K562 (cell line): ENCODE measurements around the gene CERS3.

ENCODE experiments used
- NR4A1 ChIP-seq, 2 experiments: fragments of 250-450 bp in 1 of 2; fragments of 450-650 bp in 1 of 2; sonication (Bioruptor Pico) in 1 of 2; IDR thresholded peaks; 2 replicates each; pipeline versions ENCODE4 v1.4.0 to v1.6.1; 2016 to 2020; ENCODE audit warnings: mild to moderate bottlenecking in 2 of 2, missing compliant biosample characterization in 1 of 2, missing genetic modification characterization in 1 of 2, moderate library complexity in 1 of 2
- ZNF134 ChIP-seq: fragments of 250-450 bp; sonication (Bioruptor Pico); conservative IDR thresholded peaks from 2 replicates; pipeline ENCODE4 v1.4.0; 2020
- ZNF253 ChIP-seq: fragments of 250-450 bp; sonication (Bioruptor Pico); conservative IDR thresholded peaks from 2 replicates; pipeline ENCODE4 v1.6.1; 2021; ENCODE audit warnings: mild to moderate bottlenecking
- ZNF347 ChIP-seq: fragments of 450-650 bp; formaldehyde crosslinking; IDR thresholded peaks from 2 replicates; pipeline ENCODE4 v1.4.0; 2020; ENCODE audit warnings: low read depth, mild to moderate bottlenecking, moderate library complexity
- TF ChIP-seq, protein P1 (sequence below), 2 experiments: fragments of 450-650 bp; formaldehyde crosslinking in 1 of 2; IDR thresholded peaks; 2 replicates each; pipeline versions ENCODE4 v1.4.0 to v1.6.1; 2014 to 2020; ENCODE audit warnings: mild to moderate bottlenecking in 2 of 2, borderline replicate concordance in 1 of 2, low read depth in 1 of 2
- TF ChIP-seq, protein P2 (sequence below): sonication (generic); formaldehyde crosslinking; IDR thresholded peaks from 2 replicates; pipeline ENCODE4 v1.9.0; 2022; ENCODE audit warnings: mild to moderate bottlenecking, missing genetic modification reagents
- TF ChIP-seq, protein P3 (sequence below): fragments of 250-450 bp; sonication (Bioruptor Pico); IDR thresholded peaks from 2 replicates; pipeline ENCODE4 v1.8.0; 2022; ENCODE audit warnings: moderate library complexity, mild to moderate bottlenecking, inconsistent platforms
- TF ChIP-seq, protein P4 (sequence below), 2 experiments: fragments of 450-650 bp in 1 of 2; sonication (generic) in 1 of 2; formaldehyde crosslinking in 1 of 2; IDR thresholded peaks; 2 replicates each; pipeline versions ENCODE4 v1.7.1 to v1.9.0; 2016 to 2022; ENCODE audit warnings: inconsistent platforms in 1 of 2, mild to moderate bottlenecking in 1 of 2, missing genetic modification reagents in 1 of 2

DNA sequence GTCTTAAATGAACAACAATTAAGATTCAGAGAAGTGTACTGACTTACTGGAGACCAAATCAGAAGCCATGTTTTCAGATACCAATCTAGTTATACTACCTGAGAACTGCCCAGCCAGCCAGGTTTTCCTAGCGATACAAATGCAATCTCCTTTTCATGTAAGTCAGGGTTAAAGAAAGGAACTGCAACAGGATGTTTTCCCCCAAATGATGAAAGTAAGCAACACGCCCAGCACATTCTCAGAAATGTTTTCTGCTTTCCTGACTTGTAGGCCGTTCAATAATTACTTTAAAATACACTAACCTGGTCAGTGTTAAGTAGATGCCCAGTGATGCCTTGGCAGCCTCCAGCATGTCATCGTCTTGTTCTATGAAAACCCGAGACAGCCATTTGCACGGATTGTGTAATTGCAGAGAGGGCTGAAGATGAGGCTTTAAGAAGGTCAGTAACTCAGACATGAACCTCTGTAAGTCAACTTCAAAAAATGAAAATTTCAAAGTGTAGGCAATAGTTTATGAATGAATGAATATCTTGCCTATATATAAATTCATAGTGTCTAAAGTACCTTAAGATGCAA lies 42.9 kb upstream of the CERS3 start:
- TF ChIP-seq ZNF253 (CRISPR knock-in tag) (no peak), ZNF347 (no peak), NR4A1 (CRISPR knock-in tag; IDR thresholded peaks at IDR 0.05) (no peak), NR4A1 (tag; IDR thresholded peaks at IDR 0.05) (no peak), ZNF134 (CRISPR knock-in tag) (no peak)
- TF ChIP-seq, protein P1, sequence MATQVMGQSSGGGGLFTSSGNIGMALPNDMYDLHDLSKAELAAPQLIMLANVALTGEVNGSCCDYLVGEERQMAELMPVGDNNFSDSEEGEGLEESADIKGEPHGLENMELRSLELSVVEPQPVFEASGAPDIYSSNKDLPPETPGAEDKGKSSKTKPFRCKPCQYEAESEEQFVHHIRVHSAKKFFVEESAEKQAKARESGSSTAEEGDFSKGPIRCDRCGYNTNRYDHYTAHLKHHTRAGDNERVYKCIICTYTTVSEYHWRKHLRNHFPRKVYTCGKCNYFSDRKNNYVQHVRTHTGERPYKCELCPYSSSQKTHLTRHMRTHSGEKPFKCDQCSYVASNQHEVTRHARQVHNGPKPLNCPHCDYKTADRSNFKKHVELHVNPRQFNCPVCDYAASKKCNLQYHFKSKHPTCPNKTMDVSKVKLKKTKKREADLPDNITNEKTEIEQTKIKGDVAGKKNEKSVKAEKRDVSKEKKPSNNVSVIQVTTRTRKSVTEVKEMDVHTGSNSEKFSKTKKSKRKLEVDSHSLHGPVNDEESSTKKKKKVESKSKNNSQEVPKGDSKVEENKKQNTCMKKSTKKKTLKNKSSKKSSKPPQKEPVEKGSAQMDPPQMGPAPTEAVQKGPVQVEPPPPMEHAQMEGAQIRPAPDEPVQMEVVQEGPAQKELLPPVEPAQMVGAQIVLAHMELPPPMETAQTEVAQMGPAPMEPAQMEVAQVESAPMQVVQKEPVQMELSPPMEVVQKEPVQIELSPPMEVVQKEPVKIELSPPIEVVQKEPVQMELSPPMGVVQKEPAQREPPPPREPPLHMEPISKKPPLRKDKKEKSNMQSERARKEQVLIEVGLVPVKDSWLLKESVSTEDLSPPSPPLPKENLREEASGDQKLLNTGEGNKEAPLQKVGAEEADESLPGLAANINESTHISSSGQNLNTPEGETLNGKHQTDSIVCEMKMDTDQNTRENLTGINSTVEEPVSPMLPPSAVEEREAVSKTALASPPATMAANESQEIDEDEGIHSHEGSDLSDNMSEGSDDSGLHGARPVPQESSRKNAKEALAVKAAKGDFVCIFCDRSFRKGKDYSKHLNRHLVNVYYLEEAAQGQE (IDR thresholded peaks at IDR 0.05; ENCODE audit: borderline replicate concordance) = no peak
- TF ChIP-seq, protein P1 (CRISPR knock-in tag; IDR thresholded peaks at IDR 0.05; ENCODE audit: low read depth) = no peak
- TF ChIP-seq, protein P2, sequence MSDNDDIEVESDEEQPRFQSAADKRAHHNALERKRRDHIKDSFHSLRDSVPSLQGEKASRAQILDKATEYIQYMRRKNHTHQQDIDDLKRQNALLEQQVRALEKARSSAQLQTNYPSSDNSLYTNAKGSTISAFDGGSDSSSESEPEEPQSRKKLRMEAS (CRISPR knock-in tag) = no peak
- TF ChIP-seq, protein P3, sequence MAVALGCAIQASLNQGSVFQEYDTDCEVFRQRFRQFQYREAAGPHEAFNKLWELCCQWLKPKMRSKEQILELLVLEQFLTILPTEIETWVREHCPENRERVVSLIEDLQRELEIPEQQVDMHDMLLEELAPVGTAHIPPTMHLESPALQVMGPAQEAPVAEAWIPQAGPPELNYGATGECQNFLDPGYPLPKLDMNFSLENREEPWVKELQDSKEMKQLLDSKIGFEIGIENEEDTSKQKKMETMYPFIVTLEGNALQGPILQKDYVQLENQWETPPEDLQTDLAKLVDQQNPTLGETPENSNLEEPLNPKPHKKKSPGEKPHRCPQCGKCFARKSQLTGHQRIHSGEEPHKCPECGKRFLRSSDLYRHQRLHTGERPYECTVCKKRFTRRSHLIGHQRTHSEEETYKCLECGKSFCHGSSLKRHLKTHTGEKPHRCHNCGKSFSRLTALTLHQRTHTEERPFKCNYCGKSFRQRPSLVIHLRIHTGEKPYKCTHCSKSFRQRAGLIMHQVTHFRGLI (CRISPR knock-in tag) = no peak
- TF ChIP-seq, protein P4, sequence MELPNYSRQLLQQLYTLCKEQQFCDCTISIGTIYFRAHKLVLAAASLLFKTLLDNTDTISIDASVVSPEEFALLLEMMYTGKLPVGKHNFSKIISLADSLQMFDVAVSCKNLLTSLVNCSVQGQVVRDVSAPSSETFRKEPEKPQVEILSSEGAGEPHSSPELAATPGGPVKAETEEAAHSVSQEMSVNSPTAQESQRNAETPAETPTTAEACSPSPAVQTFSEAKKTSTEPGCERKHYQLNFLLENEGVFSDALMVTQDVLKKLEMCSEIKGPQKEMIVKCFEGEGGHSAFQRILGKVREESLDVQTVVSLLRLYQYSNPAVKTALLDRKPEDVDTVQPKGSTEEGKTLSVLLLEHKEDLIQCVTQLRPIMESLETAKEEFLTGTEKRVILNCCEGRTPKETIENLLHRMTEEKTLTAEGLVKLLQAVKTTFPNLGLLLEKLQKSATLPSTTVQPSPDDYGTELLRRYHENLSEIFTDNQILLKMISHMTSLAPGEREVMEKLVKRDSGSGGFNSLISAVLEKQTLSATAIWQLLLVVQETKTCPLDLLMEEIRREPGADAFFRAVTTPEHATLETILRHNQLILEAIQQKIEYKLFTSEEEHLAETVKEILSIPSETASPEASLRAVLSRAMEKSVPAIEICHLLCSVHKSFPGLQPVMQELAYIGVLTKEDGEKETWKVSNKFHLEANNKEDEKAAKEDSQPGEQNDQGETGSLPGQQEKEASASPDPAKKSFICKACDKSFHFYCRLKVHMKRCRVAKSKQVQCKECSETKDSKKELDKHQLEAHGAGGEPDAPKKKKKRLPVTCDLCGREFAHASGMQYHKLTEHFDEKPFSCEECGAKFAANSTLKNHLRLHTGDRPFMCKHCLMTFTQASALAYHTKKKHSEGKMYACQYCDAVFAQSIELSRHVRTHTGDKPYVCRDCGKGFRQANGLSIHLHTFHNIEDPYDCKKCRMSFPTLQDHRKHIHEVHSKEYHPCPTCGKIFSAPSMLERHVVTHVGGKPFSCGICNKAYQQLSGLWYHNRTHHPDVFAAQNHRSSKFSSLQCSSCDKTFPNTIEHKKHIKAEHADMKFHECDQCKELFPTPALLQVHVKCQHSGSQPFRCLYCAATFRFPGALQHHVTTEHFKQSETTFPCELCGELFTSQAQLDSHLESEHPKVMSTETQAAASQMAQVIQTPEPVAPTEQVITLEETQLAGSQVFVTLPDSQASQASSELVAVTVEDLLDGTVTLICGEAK (IDR thresholded peaks at IDR 0.05) = no peak
- TF ChIP-seq, protein P4 (CRISPR knock-in tag; IDR thresholded peaks at IDR 0.05) = no peak
